Activated T-cell treated with anti-CD3 and anti-CD28 coated beads, Interleukin-2, amount 50 U/mL, for 1 hour (primary cell): ENCODE measurements around the gene HBE1.
"Not testable (repeated sequence)": the region's sequence is repeated elsewhere in the genome, so short reads cannot be mapped to it uniquely, and the experiment has no call there.

ENCODE experiments used
- DNase-seq: peaks from one replicate; pipeline ENCODE4 v3.0.0-alpha.2; 2020

HBE1 gene

GRCh38 chr11:5284637-5285036 lies 14.9 kb upstream of the HBE1 start:
- no peak for DNase-seq

- no peak for DNase-seq
These were observed 14.1 kb upstream of the HBE1 start for GRCh38 chr11:5283882-5284281.

- no peak for DNase-seq
These were observed 13.3 kb upstream of the HBE1 start for GRCh38 chr11:5283086-5283485.

- DNase-seq: no peak
These were observed 12.9 kb upstream of the HBE1 start for GRCh38 chr11:5282628-5283027.

DNA sequence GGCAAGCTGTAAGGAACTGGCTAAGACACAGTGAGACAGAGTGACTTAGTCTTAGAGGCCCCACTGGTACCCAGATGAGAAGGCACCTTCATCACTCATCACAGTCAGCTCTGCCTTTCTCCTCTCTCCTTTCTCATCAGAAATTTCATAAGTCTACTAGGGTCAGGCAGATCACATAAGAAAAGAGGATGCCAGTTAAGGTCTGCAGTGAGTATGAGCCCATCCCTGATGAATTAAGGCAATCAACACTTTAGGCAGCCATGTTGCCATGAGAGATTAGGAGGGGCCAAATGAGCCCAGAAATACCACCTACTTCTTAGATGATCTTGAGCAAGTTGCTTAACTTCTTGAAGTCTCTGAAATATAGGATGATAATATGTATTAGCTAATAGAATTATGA lies 11.9 kb upstream of the HBE1 start:
- DNase-seq: no peak

DNA sequence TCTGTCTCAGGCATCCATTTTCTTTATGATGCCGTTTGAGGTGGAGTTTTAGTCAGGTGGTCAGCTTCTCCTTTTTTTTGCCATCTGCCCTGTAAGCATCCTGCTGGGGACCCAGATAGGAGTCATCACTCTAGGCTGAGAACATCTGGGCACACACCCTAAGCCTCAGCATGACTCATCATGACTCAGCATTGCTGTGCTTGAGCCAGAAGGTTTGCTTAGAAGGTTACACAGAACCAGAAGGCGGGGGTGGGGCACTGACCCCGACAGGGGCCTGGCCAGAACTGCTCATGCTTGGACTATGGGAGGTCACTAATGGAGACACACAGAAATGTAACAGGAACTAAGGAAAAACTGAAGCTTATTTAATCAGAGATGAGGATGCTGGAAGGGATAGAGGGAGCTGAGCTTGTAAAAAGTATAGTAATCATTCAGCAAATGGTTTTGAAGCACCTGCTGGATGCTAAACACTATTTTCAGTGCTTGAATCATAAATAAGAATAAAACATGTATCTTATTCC lies 10.9 kb upstream of the HBE1 start:
- DNase-seq: no peak

DNA sequence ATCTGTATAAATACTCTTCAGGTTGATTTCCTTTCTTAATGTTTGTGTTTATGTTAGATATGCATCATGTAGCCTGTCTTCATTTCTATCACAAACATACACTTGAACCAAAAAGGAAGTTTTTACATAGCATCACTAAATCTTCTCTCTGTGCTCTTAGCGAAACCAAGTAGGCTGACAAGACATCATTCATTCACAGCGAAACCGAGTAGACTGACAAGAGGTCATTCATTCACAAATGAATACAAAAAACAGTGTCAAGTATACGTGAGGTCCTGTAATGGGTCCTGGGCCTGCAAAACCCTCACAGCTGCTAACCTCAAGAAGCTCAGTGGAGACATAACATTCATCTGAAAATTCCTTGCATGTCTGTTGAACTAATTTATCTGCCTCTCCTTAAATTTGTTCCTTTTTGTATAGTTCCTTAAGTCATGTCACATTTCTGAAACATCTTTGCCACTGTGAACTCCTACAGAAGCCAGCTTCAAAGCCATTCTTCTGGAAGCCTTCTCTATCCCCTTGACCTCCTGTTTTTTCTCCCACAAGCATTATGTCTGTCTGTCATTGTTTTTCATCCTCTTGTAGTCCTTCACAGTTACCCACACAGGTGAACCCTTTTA lies 9.8 kb upstream of the HBE1 start:
- DNase-seq: no peak

DNA sequence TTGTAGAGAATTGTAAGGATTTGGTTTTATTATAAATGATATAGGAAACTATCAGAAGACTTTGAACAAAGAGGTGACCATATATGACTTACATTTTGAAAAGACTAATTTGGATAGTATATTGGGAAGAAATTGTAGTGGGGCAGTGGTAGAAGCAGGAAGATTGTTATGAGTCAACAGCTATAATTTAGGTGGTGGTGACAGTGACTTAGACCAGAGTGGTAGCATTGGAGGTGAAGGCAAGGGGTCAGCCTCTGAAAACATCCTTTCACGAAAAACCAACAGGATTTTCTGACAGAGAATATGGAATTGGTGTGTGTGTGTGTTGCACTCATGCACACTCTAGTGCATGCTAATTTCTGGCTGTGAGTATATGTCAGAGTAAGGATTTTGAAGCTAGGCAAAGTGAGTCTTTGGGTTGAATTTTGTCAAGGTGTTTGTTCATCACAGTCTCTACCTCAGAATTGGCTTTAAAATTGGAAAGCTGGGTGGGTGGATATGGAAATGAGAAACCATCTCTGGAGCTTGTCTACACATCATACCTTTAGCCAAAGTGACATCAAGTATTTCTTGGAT lies 8.2 kb upstream of the HBE1 start:
- DNase-seq: no peak

DNA sequence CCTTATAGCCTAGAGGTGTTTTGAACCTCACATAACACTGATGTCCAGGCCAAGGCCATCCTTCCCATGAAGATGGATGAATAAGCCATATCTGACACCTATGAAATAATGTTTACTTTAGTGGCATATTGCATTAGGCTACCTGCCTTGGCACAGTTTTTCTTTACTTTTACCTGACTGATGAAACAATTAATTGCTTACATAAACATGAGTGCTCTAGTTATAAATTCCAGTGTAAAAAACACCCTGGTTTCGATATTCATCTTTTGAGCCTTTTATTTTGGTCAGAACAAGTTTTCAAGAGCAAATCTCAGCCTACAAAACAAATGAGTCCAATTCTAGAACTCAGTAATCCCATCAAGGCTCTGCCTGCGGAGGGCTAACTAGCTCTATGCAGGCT lies 7.0 kb upstream of the HBE1 start:
- DNase-seq: no peak

GRCh38 chr11:5275369-5276110 lies 5.8 kb upstream of the HBE1 start:
- no peak for DNase-seq

DNA sequence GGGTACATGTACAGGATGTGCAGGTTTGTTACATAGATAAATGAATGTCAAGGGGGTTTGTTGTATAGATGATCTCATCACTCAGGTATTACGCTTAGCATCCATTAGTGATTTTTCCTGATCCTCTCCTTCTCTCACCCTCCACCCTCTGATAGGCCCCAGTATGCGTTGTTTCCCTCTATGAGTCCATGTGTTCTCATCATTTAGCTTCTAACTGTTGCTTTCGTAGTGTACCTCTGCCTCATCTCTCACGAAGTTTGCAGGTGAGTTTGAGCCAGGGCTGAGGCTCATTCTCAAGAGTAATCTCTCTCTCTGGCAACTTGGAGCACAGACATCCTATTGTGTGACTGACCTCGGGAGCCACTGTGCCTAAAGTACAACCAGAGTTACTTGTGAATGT lies 4.7 kb upstream of the HBE1 start:
- no peak for DNase-seq

DNA sequence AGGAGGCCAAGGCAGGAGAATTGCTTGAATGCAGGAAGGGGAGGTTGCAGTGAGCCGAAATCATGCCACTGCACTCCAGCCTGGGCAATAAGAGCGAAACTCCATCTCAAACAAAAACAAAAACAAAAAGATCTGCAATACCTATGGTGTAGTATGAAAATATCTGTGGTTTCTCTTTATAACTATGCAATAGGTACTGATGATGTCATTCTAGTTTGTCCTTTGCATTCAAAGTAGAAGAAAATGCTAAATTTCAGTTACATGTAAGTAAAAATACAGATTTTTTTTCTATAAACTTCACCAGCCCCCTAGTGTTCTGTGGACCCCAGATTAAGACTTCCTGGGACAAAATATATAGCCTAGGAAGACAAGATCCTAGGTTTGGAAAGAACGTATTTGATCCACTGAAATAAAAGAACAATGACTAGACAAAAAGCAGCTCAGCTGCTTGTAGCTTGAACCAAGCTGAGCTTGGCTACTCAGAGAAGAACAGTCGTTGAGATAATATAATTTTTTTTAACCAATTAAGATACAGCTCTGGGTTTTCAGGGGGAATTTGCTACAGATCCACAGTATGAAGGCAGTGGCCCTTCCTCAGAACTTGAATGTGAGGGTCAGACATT lies 2.8 kb upstream of the HBE1 start:
- DNase-seq: no peak

GRCh38 chr11:5267033-5267563 lies 2.6 kb downstream of the HBE1 start:
- DNase-seq: no peak

DNA sequence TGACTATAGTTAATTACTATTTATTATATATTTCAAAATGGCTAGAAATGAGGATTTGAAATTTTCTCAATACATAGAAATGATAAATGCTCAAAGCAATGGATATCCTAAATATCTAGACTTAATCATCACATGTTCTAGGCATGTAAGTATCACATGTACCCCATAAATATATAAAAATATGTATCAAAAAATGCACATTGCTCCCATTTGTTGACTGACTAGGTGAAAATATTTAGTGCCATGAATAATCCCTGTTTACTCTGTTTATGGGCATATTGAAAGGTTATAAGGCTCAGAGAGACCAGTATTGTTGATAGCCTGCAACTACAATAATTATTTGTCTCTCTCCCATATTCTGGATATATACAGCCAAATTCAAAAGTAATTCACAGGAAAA lies 3.1 kb downstream of the HBE1 start:
- DNase-seq: no peak

DNA sequence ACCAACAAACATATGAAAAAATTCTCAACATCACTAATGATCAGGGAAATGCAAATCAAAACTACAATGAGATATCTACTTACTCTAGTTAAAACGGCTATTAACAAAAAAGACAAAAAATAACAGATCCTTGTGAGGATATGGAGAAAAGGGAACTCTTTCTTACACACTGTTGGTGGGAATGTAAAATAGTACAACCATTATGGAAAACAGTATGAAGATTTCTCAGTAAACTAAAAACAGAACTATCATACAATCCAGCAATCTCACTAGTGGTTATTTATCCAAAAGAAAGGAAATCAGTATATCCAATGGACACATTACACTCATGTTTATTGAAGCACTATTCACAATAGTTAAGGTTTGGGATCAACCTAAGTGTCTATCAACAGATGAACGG lies 3.9 kb downstream of the HBE1 start:
- DNase-seq: no peak

GRCh38 chr11:5258543-5259262 lies 11.0 kb downstream of the HBE1 start:
- no peak for DNase-seq

DNA sequence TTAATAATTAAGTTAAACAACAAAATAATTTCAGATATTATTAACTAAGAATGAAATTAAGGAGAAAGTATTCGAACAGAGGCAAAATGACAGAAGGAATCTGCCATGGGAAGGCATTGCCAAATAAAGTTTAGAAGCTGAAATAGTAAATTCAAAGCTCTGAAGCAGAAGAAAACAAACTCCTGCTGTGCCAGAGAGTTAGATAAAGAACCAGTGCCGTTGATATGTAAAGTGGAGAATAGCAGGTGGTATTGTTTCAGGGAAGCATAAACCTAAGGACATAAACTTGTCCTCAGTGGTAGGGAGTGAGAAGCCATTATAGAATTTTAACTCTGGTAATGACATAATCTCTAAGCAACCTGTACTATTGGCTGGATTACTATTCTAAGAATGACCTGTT lies 12.4 kb downstream of the HBE1 start:
- no peak for DNase-seq

DNA sequence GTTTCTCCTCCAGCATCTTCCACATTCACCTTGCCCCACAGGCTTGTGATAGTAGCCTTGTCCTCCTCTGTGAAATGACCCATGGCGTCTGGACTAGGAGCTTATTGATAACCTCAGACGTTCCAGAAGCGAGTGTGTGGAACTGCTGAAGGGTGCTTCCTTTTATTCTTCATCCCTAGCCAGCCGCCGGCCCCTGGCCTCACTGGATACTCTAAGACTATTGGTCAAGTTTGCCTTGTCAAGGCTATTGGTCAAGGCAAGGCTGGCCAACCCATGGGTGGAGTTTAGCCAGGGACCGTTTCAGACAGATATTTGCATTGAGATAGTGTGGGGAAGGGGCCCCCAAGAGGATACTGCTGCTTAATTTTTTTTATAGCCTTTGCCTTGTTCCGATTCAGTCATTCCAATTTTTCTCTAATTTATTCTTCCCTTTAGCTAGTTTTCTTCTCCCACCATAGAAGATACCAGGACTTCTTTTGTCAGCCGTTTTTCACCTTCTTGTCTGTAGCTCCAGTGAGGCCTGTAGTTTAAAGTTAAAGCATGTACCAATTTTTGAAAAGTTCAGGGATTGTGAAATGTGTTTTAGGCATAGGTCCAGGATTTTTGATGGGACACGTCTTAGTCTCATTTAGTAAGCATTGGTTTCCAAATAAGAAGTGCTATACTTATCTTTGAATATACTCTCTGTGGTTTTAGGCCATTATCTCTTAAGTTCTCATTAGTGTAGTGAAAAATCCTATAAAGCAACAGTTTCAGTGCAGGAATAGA lies 14.9 kb downstream of the HBE1 start, which contains the start of gene HBG2:
HBG2 (minus strand) TSS at position 136 of the 768 bp plus-strand sequence; CDS start at position 83, 53 bp downstream.
- not testable (repeated sequence) for DNase-seq

- DNase-seq: not testable (repeated sequence)
These were observed 15.7 kb downstream of the HBE1 start for GRCh38 chr11:5254023-5254422.

DNA sequence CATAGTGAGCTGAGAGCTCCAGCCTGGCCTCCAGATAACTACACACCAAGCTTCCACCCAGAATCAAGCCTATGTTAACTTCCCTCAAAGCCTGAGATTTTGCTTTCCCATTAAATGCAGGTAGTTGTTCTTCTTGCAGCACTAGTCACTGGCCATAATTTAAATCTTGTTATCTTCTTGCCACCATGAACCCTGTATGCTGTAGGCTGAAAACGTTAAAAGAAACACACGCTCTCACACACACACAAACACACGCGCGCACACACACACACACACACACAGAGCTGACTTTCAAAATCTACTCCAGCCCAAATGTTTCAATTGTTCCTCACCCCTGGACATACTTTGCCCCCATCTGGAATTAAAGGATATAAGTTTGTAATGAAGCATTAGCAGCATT lies 16.3 kb downstream of the HBE1 start:
- not testable (repeated sequence) for DNase-seq

- no peak for DNase-seq
These were observed 16.9 kb downstream of the HBE1 start for GRCh38 chr11:5252919-5253265.
